CD14-positive monocyte (primary cell): ENCODE measurements around the gene WFDC12. TPM values are rescaled to one million over a fixed set of nuclear protein-coding genes. Genes with fewer than 3 reads are reported as not detected.

ENCODE experiments used
- DNase-seq, 3 donors: peaks; one replicate each; pipeline ENCODE4 v3.0.0-alpha.2; 2011 to 2022
- H2AFZ ChIP-seq: 2 replicates; pipeline ENCODE4 v1.6.0; 2012; ENCODE audit warnings: mild to moderate bottlenecking, low read depth, low read length, inconsistent platforms; ENCODE audit not compliant: insufficient read depth, poor library complexity, severe bottlenecking
- H3K27ac ChIP-seq, 2 donors: 1 replicate in 1 of 2; 2 replicates in 1 of 2; pipeline ENCODE4 v1.5.1; 2012 to 2013; ENCODE audit warnings: low read length in 2 of 2, control low read depth in 1 of 2, inconsistent platforms in 1 of 2, low read depth in 1 of 2, mild to moderate bottlenecking in 1 of 2
- H3K27me3 ChIP-seq, 2 donors: one replicate each; pipeline versions ENCODE4 v1.6.0 to v1.6.1; 2011 to 2013; ENCODE audit warnings: low read length in 2 of 2; ENCODE audit not compliant: control insufficient read depth in 2 of 2, insufficient read depth in 2 of 2
- H3K36me3 ChIP-seq, 2 donors: replicated peaks in 1 of 2; 1 replicate in 1 of 2; 2 replicates in 1 of 2; pipeline versions ENCODE4 v1.5.1 to v1.6.1; 2012 to 2013; ENCODE audit warnings: low read length in 2 of 2, control low read depth in 1 of 2, inconsistent platforms in 1 of 2, mild to moderate bottlenecking in 1 of 2; ENCODE audit not compliant: insufficient read depth in 2 of 2, control insufficient read depth in 1 of 2
- H3K4me1 ChIP-seq, 2 donors: 1 replicate in 1 of 2; 2 replicates in 1 of 2; pipeline versions ENCODE4 v1.5.1 to v1.6.1; 2012 to 2013; ENCODE audit warnings: low read length in 2 of 2, control low read depth in 1 of 2, inconsistent platforms in 1 of 2, mild to moderate bottlenecking in 1 of 2, moderate library complexity in 1 of 2; ENCODE audit not compliant: insufficient read depth in 2 of 2, control insufficient read depth in 1 of 2
- H3K4me2 ChIP-seq: replicated peaks from 2 replicates; pipeline ENCODE3; 2012; ENCODE audit warnings: low read length, moderate library complexity, mild to moderate bottlenecking; ENCODE audit not compliant: poor library complexity, severe bottlenecking; ENCODE audit errors: extremely low read depth
- H3K4me3 ChIP-seq, 3 experiments: fragments of 200-600 bp in 1 of 3; sonication (generic) in 1 of 3; replicated peaks in 1 of 3; 1 replicate in 2 of 3; 2 replicates in 1 of 3; pipeline ENCODE4 v1.5.1; 2011 to 2013; ENCODE audit warnings: low read length in 3 of 3, mild to moderate bottlenecking in 3 of 3, control low read depth in 2 of 3, low read depth in 2 of 3, inconsistent platforms in 1 of 3, moderate library complexity in 1 of 3
- H3K79me2 ChIP-seq: 2 replicates; pipeline ENCODE4 v1.6.0; 2012; ENCODE audit warnings: mild to moderate bottlenecking, control low read depth, inconsistent platforms, low read length, moderate library complexity; ENCODE audit not compliant: insufficient read depth
- H3K9ac ChIP-seq: 2 replicates; pipeline ENCODE4 v1.6.0; 2017; ENCODE audit warnings: low read length, mild to moderate bottlenecking; ENCODE audit not compliant: insufficient read depth, poor library complexity, severe bottlenecking
- H3K9me3 ChIP-seq, 2 donors: replicated peaks in 1 of 2; 1 replicate in 1 of 2; 2 replicates in 1 of 2; pipeline versions ENCODE4 v1.5.1 to v1.6.1; 2012 to 2013; ENCODE audit warnings: low read length in 2 of 2, control low read depth in 1 of 2; ENCODE audit not compliant: control insufficient read depth in 1 of 2, insufficient read depth in 1 of 2
- H4K20me1 ChIP-seq: 2 replicates; pipeline ENCODE4 v1.6.0; 2012; ENCODE audit warnings: mild to moderate bottlenecking, low read length, control low read depth, moderate library complexity; ENCODE audit not compliant: insufficient read depth
- H3K27ac Mint-ChIP-seq, 7 donors: one replicate each; pipeline ENCODE4 v1.8.0; 2020; ENCODE audit warnings: mild to moderate bottlenecking in 7 of 7, mixed read lengths in 7 of 7, moderate library complexity in 6 of 7, inconsistent platforms in 2 of 7
- H3K27me3 Mint-ChIP-seq, 3 donors: one replicate each; pipeline ENCODE4 v1.8.0; 2021 to 2022; ENCODE audit warnings: low read depth in 3 of 3, mild to moderate bottlenecking in 3 of 3, mixed read lengths in 3 of 3, moderate library complexity in 3 of 3, inconsistent platforms in 1 of 3
- H3K36me3 Mint-ChIP-seq, 2 donors: one replicate each; pipeline ENCODE4 v1.8.0; 2020; ENCODE audit warnings: mixed read lengths in 2 of 2, inconsistent platforms in 1 of 2, mild to moderate bottlenecking in 1 of 2
- H3K4me1 Mint-ChIP-seq: one replicate; pipeline ENCODE4 v1.8.0; 2020; ENCODE audit warnings: mild to moderate bottlenecking, mixed read lengths
- H3K4me3 Mint-ChIP-seq, 2 donors: one replicate each; pipeline ENCODE4 v1.8.0; 2020; ENCODE audit warnings: mild to moderate bottlenecking in 2 of 2, mixed read lengths in 2 of 2, moderate library complexity in 1 of 2
- H3K9me3 Mint-ChIP-seq, 7 donors: one replicate each; pipeline ENCODE4 v1.8.0; 2020 to 2022; ENCODE audit warnings: mixed read lengths in 7 of 7, mild to moderate bottlenecking in 6 of 7, moderate library complexity in 6 of 7, inconsistent platforms in 2 of 7
- CTCF ChIP-seq: fragments of 200-600 bp; IDR thresholded peaks from one replicate; pipeline ENCODE4 v1.8.0; 2022; ENCODE audit warnings: antibody characterized with exemption, mild to moderate bottlenecking
- WGBS: methylation state at CpG from one replicate; pipeline ENCODE4 v1.1.5; 2013; ENCODE audit warnings: missing lambda C conversion rate; ENCODE audit not compliant: insufficient coverage; 5-methylcytosine and 5-hydroxymethylcytosine counted together
- intact Hi-C, 2 donors: fragments of 100-400 bp; cut with micrococcal nuclease; formaldehyde crosslinking; loops; one replicate each; pipeline versions ENCODE4 v1.15.0 to v1.15.1; 2023
- polyA plus RNA-seq, 3 donors: library from polyadenylated mRNA; depleted of rRNA in 1 of 3; unstranded in 2 of 3; stranded (reverse) in 1 of 3; fragments of 300-500 nt in 2 of 3; fragments of >200 nt in 1 of 3; fragmentation: Illumina TruSeq in 2 of 3; gene quantifications; 1 replicate in 2 of 3; 2 replicates in 1 of 3; pipeline ENCODE4 v1.2.3, GENCODE V29; 2012 to 2021

Gene WFDC12
- polyA plus RNA-seq, 3 donors: not detected

GRCh38 chr20:45105317-45105716 is 18.9 kb downstream of the WFDC12 start:
- Histone ChIP-seq H3K27ac (no peak overlapping the region), H3K9me3 (peaks cover 0 to 3% of the 10 kb centered on the region in 2 donors), H4K20me1 (no peaks in the 10 kb centered on the region), H3K9ac (no peak overlapping the region), H3K79me2 (no peaks in the 10 kb centered on the region), H3K27me3 (peaks cover 7 to 16% of the 10 kb centered on the region in 2 donors), H3K4me2 (no peak overlapping the region), H3K36me3 (no peaks in the 10 kb centered on the region), H2AFZ (no peak overlapping the region), H3K4me1 (peaks cover 7 to 8% of the 10 kb centered on the region in 2 donors), H3K4me3 (no peak overlapping the region)
- H3K9me3 Mint-ChIP-seq: peaks cover 0 to 5% (median 0%) of the 10 kb centered on the region in 7 donors
- no peak overlapping the region for H3K27ac Mint-ChIP-seq
- no CpG with 5 or more reads among the region's 2 CpGs for WGBS
- DNase-seq: no peak
- peaks cover 17 to 30% (median 17%) of the 10 kb centered on the region in 3 donors for H3K27me3 Mint-ChIP-seq
- no peak for TF ChIP-seq CTCF
- H3K4me1 Mint-ChIP-seq: peaks cover 6% of the 10 kb centered on the region
- no peaks in the 10 kb centered on the region for H3K36me3 Mint-ChIP-seq
- no peak overlapping the region for H3K4me3 Mint-ChIP-seq
- intact Hi-C loops: no loop called here

- H3K4me2 ChIP-seq: no peak overlapping the region
- peaks cover 13 to 21% of the 10 kb centered on the region in 2 donors for H3K27me3 ChIP-seq
- Mint-ChIP-seq H3K27ac (peak overlapping the region in 1 of 7 donors; percentile 62), H3K4me3 (no peak overlapping the region), H3K27me3 (peaks cover 23 to 36% (median 23%) of the 10 kb centered on the region in 3 donors), H3K4me1 (peaks cover 7% of the 10 kb centered on the region), H3K9me3 (peaks cover 0 to 7% (median 0%) of the 10 kb centered on the region in 7 donors), H3K36me3 (no peaks in the 10 kb centered on the region)
- 82% methylated on average over 3 of the region's 5 CpGs for WGBS
- no peak overlapping the region for H3K27ac ChIP-seq
- TF ChIP-seq CTCF: no peak
- H3K36me3 ChIP-seq: no peaks in the 10 kb centered on the region
- peaks cover 7 to 8% of the 10 kb centered on the region in 2 donors for H3K4me1 ChIP-seq
- no peak overlapping the region for H3K4me3 ChIP-seq
- no peak for DNase-seq
- H2AFZ ChIP-seq: no peak overlapping the region
- peaks cover 0 to 7% of the 10 kb centered on the region in 2 donors for H3K9me3 ChIP-seq
- intact Hi-C loops: no loop called here
- H3K79me2 ChIP-seq: no peaks in the 10 kb centered on the region
- no peak overlapping the region for H3K9ac ChIP-seq
- H4K20me1 ChIP-seq: no peaks in the 10 kb centered on the region
Observed at GRCh38 chr20:45104786-45105185, 19.5 kb downstream of the WFDC12 start.
